Bronchial epithelial cell (primary cell): Measurements from ENCODE around the gene AMZ1. TPM values are rescaled to one million over a fixed set of nuclear protein-coding genes. Genes with fewer than 3 reads are reported as not detected.

ENCODE experiments used
- DNase-seq: peaks from one replicate; pipeline ENCODE4 v3.0.0-alpha.2; 2010; ENCODE audit warnings: low read depth
- FAIRE-seq: peaks from 2 replicates; lab custom pipeline; 2011; peaks lifted over from hg19 to GRCh38; lab: Jason Lieb, UNC
- H3K27me3 ChIP-seq: 2 replicates; pipeline ENCODE4 v1.5.1; 2011; ENCODE audit warnings: low read length; ENCODE audit not compliant: control insufficient read depth, insufficient read depth
- H3K36me3 ChIP-seq: 2 replicates; pipeline ENCODE4 v1.5.1; 2011; ENCODE audit warnings: low read length; ENCODE audit not compliant: control insufficient read depth, insufficient read depth
- H3K4me3 ChIP-seq: 2 replicates; pipeline ENCODE4 v1.5.1; 2011; ENCODE audit warnings: mild to moderate bottlenecking, low read depth, low read length, control low read depth
- total RNA-seq: library from RNA; depleted of rRNA; stranded (reverse); fragments of >200 nt; gene quantifications from 2 replicates; pipeline ENCODE4 v1.2.1, GENCODE V29; 2014
- TF ChIP-seq, protein P1 (sequence below): IDR thresholded peaks from 2 replicates; pipeline ENCODE4 v1.5.1; 2011; ENCODE audit warnings: mild to moderate bottlenecking, moderate library complexity, low read length, control low read depth, inconsistent platforms; ENCODE audit not compliant: insufficient read depth, severe bottlenecking

Gene AMZ1
- total RNA-seq, 1 donor from 2014 or later: not detected

DNA sequence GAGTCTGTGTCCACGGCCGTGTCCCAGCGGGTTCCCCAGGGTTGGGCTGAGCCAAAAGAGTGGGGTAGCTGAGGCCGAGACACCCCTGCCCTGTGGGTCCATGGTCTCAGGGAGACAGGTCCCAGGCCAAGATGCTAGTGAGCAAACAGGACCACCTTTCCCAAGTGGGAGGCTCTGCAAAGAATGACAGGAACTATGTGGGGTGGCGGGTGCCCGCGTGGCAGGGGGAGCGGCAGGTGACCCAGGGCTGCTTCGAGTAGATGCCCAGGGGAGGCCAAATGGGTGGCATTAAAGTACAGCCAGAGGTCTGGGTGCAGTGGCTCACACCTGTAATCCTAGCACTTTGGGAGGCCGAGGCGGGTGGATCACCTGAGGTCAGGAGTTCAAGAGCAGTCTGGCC lies 38.0 kb upstream of the AMZ1 start:
- DNase-seq: no peak
- Histone ChIP-seq H3K4me3 (no peak overlapping the region), H3K36me3 (peaks cover 15% of the 10 kb centered on the region), H3K27me3 (no peaks in the 10 kb centered on the region)
- TF ChIP-seq, protein P1, sequence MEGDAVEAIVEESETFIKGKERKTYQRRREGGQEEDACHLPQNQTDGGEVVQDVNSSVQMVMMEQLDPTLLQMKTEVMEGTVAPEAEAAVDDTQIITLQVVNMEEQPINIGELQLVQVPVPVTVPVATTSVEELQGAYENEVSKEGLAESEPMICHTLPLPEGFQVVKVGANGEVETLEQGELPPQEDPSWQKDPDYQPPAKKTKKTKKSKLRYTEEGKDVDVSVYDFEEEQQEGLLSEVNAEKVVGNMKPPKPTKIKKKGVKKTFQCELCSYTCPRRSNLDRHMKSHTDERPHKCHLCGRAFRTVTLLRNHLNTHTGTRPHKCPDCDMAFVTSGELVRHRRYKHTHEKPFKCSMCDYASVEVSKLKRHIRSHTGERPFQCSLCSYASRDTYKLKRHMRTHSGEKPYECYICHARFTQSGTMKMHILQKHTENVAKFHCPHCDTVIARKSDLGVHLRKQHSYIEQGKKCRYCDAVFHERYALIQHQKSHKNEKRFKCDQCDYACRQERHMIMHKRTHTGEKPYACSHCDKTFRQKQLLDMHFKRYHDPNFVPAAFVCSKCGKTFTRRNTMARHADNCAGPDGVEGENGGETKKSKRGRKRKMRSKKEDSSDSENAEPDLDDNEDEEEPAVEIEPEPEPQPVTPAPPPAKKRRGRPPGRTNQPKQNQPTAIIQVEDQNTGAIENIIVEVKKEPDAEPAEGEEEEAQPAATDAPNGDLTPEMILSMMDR: no peak
- no peak for FAIRE-seq

DNA sequence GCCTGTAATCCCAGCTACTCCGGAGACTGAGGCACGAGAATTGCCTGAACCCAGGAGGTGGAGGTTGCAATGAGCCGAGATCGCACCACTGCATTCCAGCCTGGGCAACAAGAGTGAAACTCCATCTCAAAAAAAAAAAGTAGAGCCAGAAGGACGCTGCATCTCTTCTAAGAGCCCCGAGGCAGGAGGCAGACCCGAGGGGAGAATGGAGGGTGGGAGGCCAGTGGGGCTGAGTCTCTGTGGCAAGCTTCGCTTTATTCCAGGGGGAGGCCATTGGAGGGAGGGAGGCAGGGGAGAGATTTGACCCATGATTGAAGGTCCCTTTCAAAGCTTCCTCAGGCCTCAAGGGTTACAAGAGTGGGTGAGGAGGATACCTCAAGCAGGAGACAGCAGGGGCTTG lies 37.6 kb upstream of the AMZ1 start:
- peaks cover 13% of the 10 kb centered on the region for H3K36me3 ChIP-seq
- TF ChIP-seq, protein P1: no peak
- H3K4me3 ChIP-seq: no peak overlapping the region
- DNase-seq (no peak), FAIRE-seq (no peak)
- no peaks in the 10 kb centered on the region for H3K27me3 ChIP-seq

DNA sequence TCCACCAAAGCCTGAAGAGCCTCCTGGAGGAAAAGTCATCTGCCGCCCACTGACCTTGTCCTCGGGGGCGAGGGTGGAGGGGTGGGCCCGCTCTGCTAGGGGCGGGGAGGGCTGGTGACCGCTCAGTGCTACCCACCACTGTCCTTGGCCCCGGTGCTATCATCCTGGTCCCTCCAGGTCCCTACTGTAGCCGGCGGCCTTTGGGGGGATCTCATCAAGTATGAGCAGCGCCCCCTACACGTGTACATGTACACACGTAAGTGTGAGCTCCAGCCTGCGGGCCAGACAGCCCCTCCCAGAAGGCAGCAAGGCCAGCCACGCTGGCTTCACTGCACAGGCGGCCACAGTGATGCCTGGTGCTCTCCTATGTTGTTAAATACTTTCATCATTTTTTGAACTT lies 36.7 kb upstream of the AMZ1 start:
- no peak for FAIRE-seq
- no peak overlapping the region for H3K4me3 ChIP-seq
- TF ChIP-seq, protein P1: no peak
- H3K27me3 ChIP-seq: no peaks in the 10 kb centered on the region
- no peak for DNase-seq
- peaks cover 15% of the 10 kb centered on the region for H3K36me3 ChIP-seq

DNA sequence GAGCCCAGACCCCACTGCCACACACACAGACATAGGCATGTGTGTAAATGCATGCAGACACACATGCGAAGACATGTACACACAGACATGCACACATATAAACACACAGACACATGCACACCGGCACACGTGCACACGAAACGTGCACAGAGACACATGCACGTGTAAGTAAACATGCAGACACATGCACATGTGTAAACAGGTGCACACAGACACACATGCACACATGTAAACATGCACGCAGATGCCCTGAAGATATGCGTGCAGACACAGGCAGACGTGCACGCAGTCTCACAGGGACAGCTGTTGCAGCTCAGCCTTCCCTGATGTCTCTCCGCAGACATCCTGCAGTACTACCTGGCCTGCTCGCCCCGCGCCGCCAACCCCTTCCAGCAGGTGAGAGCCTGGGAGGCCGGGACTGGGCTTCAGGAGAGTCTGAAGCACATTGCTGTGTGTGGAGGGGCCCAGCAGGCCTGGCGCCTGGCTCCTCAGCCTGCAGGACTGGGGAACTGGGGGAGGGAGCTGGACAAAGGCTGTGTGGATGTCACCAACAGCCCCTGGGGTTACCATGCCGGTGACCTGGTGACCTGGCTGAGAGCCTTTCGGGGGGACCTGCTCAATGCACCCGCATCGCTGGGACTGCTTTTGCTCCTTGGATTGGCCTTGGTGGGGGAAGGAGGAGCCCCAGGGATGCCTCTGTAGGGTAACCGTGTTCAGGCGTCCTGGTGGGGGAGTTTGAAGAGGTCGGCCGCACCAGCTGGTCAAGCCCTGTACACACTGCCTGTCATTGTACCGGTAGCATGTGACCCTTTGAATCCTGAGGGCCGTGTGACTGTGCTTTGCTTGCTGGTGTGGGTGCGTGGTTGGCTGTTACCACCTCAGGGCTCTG lies 35.9 kb upstream of the AMZ1 start:
- FAIRE-seq (peak; percentile 86), DNase-seq (no peak)
- Histone ChIP-seq H3K4me3 (no peak overlapping the region), H3K27me3 (no peaks in the 10 kb centered on the region), H3K36me3 (peaks cover 19% of the 10 kb centered on the region)
- TF ChIP-seq, protein P1: no peak

DNA sequence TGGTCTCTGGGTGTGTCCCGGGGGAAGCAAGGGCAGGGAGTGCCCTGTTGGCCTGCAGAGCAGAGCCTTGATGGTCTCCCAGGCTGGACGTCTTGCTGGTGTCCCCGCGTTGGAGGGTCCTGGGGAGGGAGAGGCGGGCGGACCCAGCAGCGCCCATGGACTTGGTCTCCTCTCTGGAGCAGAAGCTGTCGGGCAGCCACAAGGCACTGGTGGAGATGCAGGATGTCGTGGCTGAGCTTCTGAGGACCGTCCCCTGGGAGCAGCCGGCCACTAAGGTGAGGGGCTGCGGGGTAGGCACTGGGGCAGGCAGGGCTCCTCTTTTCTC lies 35.3 kb upstream of the AMZ1 start:
- FAIRE-seq (no peak), DNase-seq (no peak)
- Histone ChIP-seq H3K27me3 (no peaks in the 10 kb centered on the region), H3K4me3 (no peak overlapping the region), H3K36me3 (peaks cover 18% of the 10 kb centered on the region)
- TF ChIP-seq, protein P1: no peak
